Fibroblast of villous mesenchyme (primary cell): ENCODE measurements around the gene PIP5K1C. TPM values are rescaled to one million over a fixed set of nuclear protein-coding genes. Genes with fewer than 3 reads are reported as not detected.

ENCODE experiments used
- DNase-seq: peaks from one replicate; pipeline ENCODE4 v3.0.0-alpha.2; 2010; ENCODE audit warnings: low read depth
- H3K4me3 ChIP-seq: 2 replicates; pipeline ENCODE4 v1.5.1; 2011; ENCODE audit warnings: low read depth, mild to moderate bottlenecking, low read length
- total RNA-seq: library from RNA; depleted of rRNA; stranded (reverse); fragments of >200 nt; gene quantifications from 2 replicates; pipeline ENCODE4 v1.2.3, GENCODE V29; 2012
- TF ChIP-seq, protein P1 (sequence below): IDR thresholded peaks from 2 replicates; pipeline ENCODE4 v1.5.1; 2012; ENCODE audit warnings: low read depth, mild to moderate bottlenecking, low read length; ENCODE audit not compliant: insufficient read depth

The PIP5K1C gene
- total RNA-seq, 1 donor: 46.2 TPM

DNA sequence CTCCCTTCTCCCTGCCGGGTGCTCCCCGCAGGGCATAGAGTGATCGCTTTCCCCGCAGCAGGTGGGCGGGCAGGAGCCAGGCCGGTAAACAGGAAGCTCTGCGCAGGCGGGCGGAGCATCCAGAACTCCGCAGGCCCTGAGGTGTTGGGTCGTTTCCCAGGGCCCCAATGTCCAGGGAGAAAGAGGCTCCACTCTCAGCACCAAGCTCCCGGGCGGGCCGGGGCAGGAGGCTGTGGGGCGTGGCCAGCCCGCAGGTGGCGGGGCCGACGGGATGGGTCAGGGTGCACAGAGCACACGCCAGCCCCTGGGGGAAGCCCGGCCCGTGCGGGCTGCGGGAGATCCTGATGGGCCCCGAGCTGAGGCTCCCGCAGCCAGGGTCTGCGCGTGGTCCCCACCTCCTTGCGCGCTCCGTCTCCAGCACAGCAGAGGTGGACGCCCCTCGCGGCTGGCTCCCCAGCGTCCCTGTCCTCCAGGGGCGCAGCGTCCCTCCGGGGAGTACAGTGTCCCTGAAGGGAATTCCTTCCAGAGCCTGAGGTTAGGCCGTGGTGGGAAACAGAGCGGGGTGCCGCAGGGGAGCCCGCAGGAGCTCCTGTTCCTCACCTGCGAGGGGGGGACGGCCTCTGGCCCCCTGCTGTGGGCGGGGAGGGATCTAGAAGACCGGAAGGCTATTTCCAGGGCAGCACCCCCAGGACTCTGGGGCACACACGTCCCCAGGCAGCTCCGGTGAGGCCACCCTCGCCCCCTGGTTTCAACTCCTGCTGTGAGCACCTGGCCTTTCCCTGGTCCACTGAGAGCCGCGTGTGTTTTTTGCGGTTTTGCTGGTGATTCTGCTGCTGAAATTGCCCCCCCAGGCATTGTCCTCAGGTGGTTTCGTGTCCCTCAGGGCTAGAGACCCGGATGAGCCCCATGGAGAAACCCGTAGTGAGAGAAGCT is 12.2 kb downstream of the PIP5K1C start:
- TF ChIP-seq, protein P1, sequence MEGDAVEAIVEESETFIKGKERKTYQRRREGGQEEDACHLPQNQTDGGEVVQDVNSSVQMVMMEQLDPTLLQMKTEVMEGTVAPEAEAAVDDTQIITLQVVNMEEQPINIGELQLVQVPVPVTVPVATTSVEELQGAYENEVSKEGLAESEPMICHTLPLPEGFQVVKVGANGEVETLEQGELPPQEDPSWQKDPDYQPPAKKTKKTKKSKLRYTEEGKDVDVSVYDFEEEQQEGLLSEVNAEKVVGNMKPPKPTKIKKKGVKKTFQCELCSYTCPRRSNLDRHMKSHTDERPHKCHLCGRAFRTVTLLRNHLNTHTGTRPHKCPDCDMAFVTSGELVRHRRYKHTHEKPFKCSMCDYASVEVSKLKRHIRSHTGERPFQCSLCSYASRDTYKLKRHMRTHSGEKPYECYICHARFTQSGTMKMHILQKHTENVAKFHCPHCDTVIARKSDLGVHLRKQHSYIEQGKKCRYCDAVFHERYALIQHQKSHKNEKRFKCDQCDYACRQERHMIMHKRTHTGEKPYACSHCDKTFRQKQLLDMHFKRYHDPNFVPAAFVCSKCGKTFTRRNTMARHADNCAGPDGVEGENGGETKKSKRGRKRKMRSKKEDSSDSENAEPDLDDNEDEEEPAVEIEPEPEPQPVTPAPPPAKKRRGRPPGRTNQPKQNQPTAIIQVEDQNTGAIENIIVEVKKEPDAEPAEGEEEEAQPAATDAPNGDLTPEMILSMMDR: no peak
- no peak for DNase-seq
- H3K4me3 ChIP-seq: no peak overlapping the region

DNA sequence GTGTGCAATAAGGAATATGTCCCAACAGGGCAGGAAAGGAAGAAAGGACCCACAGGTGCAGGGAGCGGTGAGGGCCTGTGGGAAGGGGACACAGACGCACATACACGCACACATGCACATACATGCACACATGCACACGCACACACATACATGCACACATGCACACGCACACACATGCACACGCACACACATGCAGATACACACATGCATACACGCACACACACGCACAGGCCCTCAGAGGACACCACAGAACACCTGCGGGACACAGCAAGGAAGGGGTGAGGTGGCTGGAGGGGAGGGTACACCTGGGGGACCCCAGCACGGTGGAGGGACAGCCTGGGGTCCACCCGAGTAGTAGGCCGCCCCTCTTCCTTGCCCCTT is 12.9 kb downstream of the PIP5K1C start:
- TF ChIP-seq, protein P1: no peak
- H3K4me3 ChIP-seq: no peak overlapping the region
- no peak for DNase-seq

DNA sequence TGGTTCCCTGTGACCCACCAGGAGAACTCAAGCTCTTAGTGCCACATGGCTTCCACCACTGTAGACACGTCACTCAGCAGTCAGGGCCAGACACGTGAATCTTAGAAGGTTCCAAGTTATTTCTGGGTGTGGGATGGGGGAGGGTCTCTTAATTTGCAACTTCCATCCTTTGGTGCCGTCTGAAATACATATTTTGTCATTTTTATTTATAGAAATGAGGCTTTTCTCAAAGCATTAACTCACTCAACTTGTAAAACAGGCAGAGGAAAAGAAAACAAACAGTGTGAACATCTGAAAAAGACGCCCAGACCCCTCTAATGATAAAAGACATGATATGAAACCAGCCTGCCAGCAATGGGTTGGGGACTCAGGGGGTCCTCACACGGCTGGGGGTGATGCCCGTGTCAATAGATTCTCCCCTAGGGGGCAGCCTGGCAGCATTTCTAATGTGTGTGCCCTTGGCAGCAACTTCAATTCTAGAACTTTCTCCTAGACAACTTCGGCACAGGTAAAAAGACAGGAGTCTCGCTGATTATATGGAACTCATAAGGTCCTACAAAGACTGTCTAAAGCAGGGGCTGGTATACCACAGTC is 15.4 kb downstream of the PIP5K1C start:
- H3K4me3 ChIP-seq: no peak overlapping the region
- no peak for DNase-seq
- TF ChIP-seq, protein P1: no peak

DNA sequence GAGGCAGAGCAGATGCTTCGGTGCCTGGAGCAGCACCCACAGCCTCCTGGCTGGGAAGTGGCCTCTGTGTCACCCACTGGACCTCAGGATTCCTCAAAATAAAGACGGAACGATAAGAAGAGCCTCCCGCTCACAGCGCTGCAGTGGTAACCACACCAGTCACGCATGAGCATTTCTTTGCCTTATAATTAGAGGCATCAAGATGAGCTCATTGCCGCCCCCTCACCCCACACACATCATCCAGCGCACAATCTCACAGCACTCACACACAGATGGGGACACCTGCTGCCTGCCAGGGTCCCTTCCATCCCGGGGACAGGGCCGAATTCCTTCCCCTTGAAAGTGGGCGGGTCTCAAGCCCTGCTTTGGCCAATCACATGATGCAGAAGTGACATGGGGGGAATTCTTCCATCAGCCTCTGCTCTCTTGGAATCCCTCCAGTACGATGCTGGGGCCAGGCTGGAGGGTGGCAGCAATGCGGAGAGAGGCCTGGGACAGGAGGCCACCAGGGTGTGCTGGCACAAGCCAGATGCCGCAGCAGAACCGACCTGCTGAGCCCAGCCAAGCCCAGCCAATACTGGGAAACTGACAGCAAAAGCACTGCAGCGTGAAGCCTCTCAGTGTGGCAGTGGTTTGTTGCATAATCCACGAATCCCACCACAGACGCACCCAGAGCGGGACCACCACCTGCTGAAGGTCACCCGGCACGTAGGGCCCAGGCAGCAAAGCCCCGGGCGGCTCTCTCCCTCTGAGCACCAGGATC is 16.0 kb downstream of the PIP5K1C start:
- TF ChIP-seq, protein P1: no peak
- H3K4me3 ChIP-seq: no peak overlapping the region
- peak; percentile 74 for DNase-seq

DNA sequence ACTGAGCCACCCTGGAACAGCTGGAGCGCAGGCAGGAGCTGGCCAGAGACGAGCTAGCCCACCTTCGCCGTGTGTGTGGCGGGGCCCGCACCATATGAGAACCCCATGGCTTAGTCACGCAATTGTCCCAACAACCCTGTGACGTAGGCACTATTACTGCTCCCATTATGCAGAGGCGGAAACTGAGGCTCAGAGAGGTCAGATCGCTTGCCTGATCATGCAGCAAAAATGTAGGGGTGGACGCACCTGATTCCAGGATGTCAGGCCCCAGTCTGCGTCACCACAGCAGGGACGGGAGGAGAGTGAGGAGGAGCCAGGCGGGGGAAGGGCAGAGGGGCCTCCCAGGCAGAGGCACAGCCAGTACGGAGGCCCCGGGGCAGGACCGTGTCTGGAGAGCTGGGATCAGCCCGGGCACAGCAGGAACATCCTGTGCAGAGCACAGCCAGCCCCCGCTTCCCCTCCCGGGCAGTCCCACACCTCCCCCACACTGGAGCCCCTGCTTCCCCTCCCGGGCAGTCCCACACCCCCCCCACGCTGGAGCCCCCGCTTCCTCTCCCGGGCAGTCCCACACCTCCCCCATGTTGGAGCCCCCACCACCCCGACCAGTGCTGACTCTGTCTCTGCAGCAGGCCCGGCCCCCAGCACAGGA is 16.7 kb downstream of the PIP5K1C start:
- TF ChIP-seq, protein P1: no peak
- no peak overlapping the region for H3K4me3 ChIP-seq
- peak; percentile 85 for DNase-seq

DNA sequence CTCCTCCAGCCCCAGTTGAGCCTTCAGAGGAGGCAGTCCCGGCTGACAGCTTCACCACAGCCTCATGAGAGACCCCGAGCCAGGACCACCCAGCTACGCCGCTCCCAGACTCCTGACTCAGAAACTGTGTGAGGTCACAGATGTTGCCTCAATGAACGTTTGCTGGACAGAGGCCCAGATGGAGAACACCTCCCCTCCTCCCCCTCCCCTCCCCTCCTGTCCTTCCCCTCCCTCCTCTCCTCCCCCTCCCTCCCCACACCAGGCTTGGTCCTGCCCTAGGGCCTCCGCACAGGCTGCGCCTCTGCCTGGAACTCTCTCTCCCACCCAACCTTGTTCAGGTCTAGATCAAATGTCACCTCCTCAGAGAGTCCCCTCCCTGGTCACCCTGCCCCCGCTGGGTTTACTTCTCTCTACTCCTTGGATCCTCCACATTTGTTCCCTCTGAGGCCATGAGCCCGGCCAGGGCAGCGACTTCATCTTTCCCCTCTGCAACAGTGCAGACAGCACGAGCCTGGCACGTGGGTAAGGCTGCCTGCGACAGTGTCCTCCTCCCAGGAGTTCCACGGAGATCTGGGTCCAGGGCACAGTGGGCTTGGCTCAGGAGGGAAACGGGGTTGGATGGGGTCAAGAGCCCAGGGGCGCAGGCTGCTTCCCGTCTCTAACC is 17.4 kb downstream of the PIP5K1C start:
- peak; percentile 80 for DNase-seq
- TF ChIP-seq, protein P1: no peak

More for the DNA sequence above, 17.4 kb downstream of the PIP5K1C start:
- no peak overlapping the region for H3K4me3 ChIP-seq
